ENCODE data around the gene CABP4.
"Not testable (repeated sequence)": the region's sequence is repeated elsewhere in the genome, so short reads cannot be mapped to it uniquely, and the experiment has no call there.

CABP4 gene

GRCh38 chr11:67456068-67456705 is 1.0 kb downstream of the CABP4 start:
- DNase-seq, result no peak

GRCh38 chr11:67457453-67457852 is 2.3 kb downstream of the CABP4 start:
- no peak for DNase-seq

GRCh38 chr11:67458266-67458665 is 3.1 kb downstream of the CABP4 start:
- no peak for DNase-seq

- no peak for DNase-seq
Measured at GRCh38 chr11:67463186-67463585, 8.0 kb downstream of the CABP4 start.

GRCh38 chr11:67463680-67464410 is 8.7 kb downstream of the CABP4 start:
- no peak for DNase-seq

GRCh38 chr11:67464411-67465188 is 9.4 kb downstream of the CABP4 start:
- peak; percentile 96 for DNase-seq

GRCh38 chr11:67465189-67465510 is 10.0 kb downstream of the CABP4 start:
- no peak for DNase-seq

- not testable (repeated sequence) for DNase-seq
Measured at GRCh38 chr11:67465530-67465929, 10.4 kb downstream of the CABP4 start.

GRCh38 chr11:67466367-67466766 is 11.2 kb downstream of the CABP4 start:
- no peak for DNase-seq

- DNase-seq, result no peak
Measured at GRCh38 chr11:67466962-67467771, 12.0 kb downstream of the CABP4 start.

GRCh38 chr11:67468056-67468455 is 12.9 kb downstream of the CABP4 start:
- no peak for DNase-seq

GRCh38 chr11:67468456-67468758 is 13.3 kb downstream of the CABP4 start:
- DNase-seq, result no peak

- DNase-seq, result peak; percentile 93
Measured at GRCh38 chr11:67468759-67469507, 13.8 kb downstream of the CABP4 start, which contains the start of gene TMEM134. TSS of gene TMEM134 (minus strand) at chr11:67469251. CDS start at chr11:67469192, 59 bp downstream.

- DNase-seq, result no peak
Measured at GRCh38 chr11:67469508-67469811, 14.3 kb downstream of the CABP4 start.

- no peak for DNase-seq
Measured at GRCh38 chr11:67470337-67471002, 15.3 kb downstream of the CABP4 start.

- no peak for DNase-seq
Measured at GRCh38 chr11:67472882-67473281, 17.7 kb downstream of the CABP4 start.

- DNase-seq, result not testable (repeated sequence)
Measured at GRCh38 chr11:67476692-67477091, 21.5 kb downstream of the CABP4 start.

GRCh38 chr11:67477344-67478050 is 22.3 kb downstream of the CABP4 start:
- not testable (repeated sequence) for DNase-seq

- no peak for DNase-seq
Measured at GRCh38 chr11:67482275-67482826, 27.2 kb downstream of the CABP4 start.

GRCh38 chr11:67482827-67483798 is 28.0 kb downstream of the CABP4 start, which contains the start of gene AIP:
TSS of gene AIP (plus strand) at chr11:67483026. CDS start at chr11:67483159, 133 bp downstream.
- DNase-seq, result peak; percentile 98

All from CD4-positive, alpha-beta T cell treated with Interleukin-21 for 1 hour (primary cell).